Activated naive CD4-positive, alpha-beta T cell treated with anti-CD3 and anti-CD28 coated beads, Interleukin-2, amount 50 U/mL, for 72 hours (primary cell): ENCODE measurements around the gene GLYATL1. TPM values are rescaled to one million over a fixed set of nuclear protein-coding genes. Genes with fewer than 3 reads are reported as not detected.

Source experiments
- total RNA-seq, 2 donors: library from RNA; stranded (reverse); gene quantifications; one replicate each; pipeline ENCODE4 v1.2.3, GENCODE V29; 2022

GLYATL1 gene
- total RNA-seq, 2 donors from 2014 or later: not detected

Other genes with a start within 250 kb of the GLYATL1 start
- not detected for gene GLYAT, start 207.5 kb upstream of the GLYATL1 start, total RNA-seq
- gene GLYATL2, start 94.8 kb upstream of the GLYATL1 start, total RNA-seq: not detected
- not detected for gene GLYATL1B, start 146.8 kb downstream of the GLYATL1 start, total RNA-seq
- 10 to 100 TPM; 42.8 to 47.6 TPM for gene FAM111B, start 167.7 kb downstream of the GLYATL1 start, total RNA-seq
- gene FAM111A, start 203.4 kb downstream of the GLYATL1 start, total RNA-seq: 100 to 1,000 TPM in 1 of 2 donors, 10 to 100 TPM in 1; 86.7 to 128 TPM
- under 1 TPM in 1 of 2 donors, not detected in 1; 0.16 TPM for gene DTX4, start 232.6 kb downstream of the GLYATL1 start, total RNA-seq